Measurements from ENCODE around the gene ADISSP.

Gene ADISSP

DNA sequence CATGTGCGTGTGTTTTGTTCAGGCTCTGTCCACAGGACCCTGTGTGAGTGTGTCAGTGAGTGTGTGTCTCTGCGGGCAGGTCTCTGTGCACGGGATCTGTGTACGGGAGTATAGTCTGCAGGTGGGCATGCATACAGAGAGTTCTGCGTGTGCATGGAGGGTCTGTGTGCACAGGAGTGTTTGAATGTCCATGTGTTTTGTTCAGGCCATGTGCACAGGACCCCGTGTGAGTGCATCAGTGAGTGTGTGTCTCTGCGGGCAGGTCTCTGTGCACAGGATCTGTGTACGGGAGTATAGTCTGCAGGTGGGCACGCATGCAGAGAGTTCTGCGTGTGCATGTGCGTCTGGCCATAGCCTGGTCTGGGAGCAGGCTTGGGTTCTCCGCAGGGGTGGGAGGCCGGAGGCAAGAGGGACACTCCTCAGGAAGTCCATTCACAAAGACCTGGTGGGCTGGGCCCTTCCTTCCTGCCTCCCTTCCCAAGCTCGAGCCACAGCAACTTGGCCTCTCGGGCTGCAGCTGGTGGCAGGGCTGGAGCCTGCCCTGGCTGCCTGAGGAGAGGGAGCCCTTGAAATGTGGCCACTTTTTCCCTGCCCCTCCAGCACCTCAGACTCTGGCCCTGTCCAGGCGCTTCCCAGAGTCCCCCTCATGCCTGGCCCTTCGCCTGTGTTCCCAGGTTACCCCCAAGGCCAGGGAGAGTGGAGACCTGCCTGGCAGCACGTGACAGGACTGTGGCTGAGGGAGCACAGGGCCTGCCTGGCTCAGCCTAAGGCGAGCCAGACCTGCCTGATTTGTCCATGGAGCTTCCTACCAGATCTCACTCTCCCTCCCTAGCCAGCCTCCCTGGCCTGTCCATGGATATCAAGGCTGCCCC, 28.3 kb downstream of the ADISSP start:
- no peak overlapping the region for H3K4me3 ChIP-seq (ENCODE audit: low read depth in 1 of 2, low read length in 2 of 2)
- H3K27ac ChIP-seq (ENCODE audit: low read depth, low read length), result peak overlapping the region; percentile 10
- no peaks in the 10 kb centered on the region for H3K27me3 ChIP-seq (ENCODE audit: control insufficient read depth in 1 of 2, insufficient read depth in 2 of 2, low read length in 2 of 2)
- no peaks in the 10 kb centered on the region for H3K36me3 ChIP-seq (ENCODE audit: control insufficient read depth in 1 of 2, insufficient read depth in 2 of 2, low read length in 2 of 2)
- H3K9ac ChIP-seq (ENCODE audit: low read depth in 1 of 2, low read length in 2 of 2), result no peak overlapping the region
- peaks cover 20% of the 10 kb centered on the region in 2 donors for H3K4me1 ChIP-seq (ENCODE audit: control insufficient read depth in 1 of 2, insufficient read depth in 2 of 2, low read length in 2 of 2)
- no peaks in the 10 kb centered on the region for H3K9me3 ChIP-seq (ENCODE audit: control insufficient read depth in 1 of 2, low read length in 2 of 2)

DNA sequence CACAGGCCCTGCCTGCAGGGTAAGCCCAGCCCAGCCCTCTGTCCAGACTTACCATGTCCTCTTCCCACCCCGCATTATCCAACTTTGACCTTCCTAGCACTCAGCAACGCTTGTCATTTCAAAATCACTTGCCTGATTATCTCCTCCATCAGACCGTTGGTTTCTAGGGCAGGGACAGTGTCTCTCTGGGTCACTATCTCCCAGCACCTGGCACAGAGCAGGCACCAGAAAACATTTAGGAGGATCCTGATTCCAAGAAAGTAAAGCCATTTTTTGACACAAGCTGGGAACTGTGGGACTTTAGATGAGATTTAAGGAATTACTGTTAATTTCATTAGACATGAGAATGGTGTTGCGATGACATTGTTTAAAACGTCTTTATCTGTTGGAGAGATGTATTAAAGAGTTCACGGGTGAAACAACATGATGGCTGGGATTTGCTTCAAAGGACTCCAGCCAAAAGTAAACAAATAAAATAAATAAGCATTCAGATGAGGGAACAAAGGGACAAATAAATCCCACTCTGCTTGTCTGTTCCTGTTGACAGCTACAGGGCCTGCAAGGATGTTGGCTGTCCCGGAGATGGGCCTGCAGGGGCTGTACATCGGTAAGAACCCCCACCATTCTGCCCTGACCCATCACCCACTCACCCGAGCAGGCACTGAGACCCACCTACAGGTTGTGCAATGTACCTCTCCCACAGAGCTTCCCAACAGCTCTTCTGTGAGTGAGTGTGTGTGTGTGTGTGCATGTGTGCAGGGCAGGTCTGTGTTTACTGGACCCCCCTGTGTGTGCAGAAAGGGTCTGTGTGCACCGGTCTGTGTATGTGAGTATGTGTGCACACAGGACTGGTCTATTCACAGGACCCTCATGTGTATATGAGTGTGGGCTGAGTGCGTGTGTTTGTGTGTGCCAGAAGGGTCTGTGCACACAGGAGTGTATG, 29.2 kb downstream of the ADISSP start:
- H3K9ac ChIP-seq (ENCODE audit: low read depth in 1 of 2, low read length in 2 of 2), result no peak overlapping the region
- peaks cover 23 to 26% of the 10 kb centered on the region in 2 donors for H3K4me1 ChIP-seq (ENCODE audit: control insufficient read depth in 1 of 2, insufficient read depth in 2 of 2, low read length in 2 of 2)
- no peaks in the 10 kb centered on the region for H3K9me3 ChIP-seq (ENCODE audit: control insufficient read depth in 1 of 2, low read length in 2 of 2)
- no peaks in the 10 kb centered on the region for H3K36me3 ChIP-seq (ENCODE audit: control insufficient read depth in 1 of 2, insufficient read depth in 2 of 2, low read length in 2 of 2)
- no peak overlapping the region for H3K27ac ChIP-seq (ENCODE audit: low read depth, low read length)
- H3K27me3 ChIP-seq (ENCODE audit: control insufficient read depth in 1 of 2, insufficient read depth in 2 of 2, low read length in 2 of 2), result peaks cover under 1% of the 10 kb centered on the region in 2 donors
- H3K4me3 ChIP-seq (ENCODE audit: low read depth in 1 of 2, low read length in 2 of 2), result no peak overlapping the region

DNA sequence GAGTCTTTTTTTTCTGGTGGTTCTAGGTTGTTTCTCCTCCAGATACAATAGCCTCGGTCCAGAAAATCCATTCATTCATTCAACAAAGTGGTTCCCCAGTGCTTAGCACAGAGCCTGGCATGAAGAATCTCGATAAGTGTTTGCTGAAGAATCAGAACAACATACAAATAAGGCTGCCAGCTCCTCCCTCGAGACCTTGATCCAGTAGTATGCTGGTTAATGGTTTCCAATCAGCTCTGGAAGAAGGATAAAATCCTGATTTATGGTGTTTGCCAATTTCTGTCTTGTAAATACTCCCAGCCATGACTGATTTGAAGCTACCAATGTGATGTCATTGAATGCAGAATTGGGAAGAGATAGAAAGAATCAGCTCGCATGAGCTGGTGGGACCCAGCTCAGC, 31.8 kb downstream of the ADISSP start:
- Histone ChIP-seq H3K9ac (ENCODE audit: low read depth in 1 of 2, low read length in 2 of 2) (no peak overlapping the region), H3K36me3 (ENCODE audit: control insufficient read depth in 1 of 2, insufficient read depth in 2 of 2, low read length in 2 of 2) (no peaks in the 10 kb centered on the region), H3K9me3 (ENCODE audit: control insufficient read depth in 1 of 2, low read length in 2 of 2) (no peaks in the 10 kb centered on the region), H3K27me3 (ENCODE audit: control insufficient read depth in 1 of 2, insufficient read depth in 2 of 2, low read length in 2 of 2) (peaks cover 14 to 17% of the 10 kb centered on the region in 2 donors), H3K4me1 (ENCODE audit: control insufficient read depth in 1 of 2, insufficient read depth in 2 of 2, low read length in 2 of 2) (peaks cover 23 to 26% of the 10 kb centered on the region in 2 donors), H3K4me3 (ENCODE audit: low read depth in 1 of 2, low read length in 2 of 2) (no peak overlapping the region), H3K27ac (ENCODE audit: low read depth, low read length) (no peak overlapping the region)

DNA sequence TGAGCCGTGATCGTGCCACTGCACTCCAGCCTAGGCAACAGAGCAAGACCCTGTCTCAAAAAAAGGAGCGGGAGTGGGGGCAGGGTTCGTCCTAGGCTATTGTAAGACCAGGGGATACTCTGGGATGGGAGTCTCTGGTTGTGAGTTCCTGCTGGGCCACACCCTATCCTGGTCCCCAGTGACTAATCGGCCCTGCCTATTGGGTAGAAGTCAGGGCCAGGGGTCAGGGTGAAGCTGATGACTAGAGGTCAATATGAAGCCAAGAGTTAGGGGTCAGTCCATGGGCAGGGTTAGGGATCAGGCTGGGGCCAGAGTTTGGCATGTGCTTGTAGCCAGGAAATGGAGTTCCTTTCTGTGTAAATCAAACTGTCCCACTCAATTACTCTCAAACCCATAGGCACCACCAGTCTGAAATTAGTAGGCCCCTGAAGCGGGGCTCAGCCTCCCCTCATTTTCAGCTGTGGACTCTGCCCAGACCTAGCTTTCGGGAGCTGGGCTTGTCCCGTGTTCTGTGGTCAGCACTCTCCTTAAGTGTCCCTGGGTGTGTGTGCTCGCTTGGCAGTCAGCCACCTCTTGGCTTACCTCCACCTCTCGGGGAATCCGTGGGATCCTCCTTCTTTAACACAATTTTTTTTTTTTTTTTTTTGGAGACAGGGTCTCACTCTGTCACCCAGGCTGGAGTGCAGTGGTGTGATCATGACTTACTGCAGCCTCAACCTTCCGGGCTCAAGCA, 33.3 kb downstream of the ADISSP start:
- H3K4me1 ChIP-seq (ENCODE audit: control insufficient read depth in 1 of 2, insufficient read depth in 2 of 2, low read length in 2 of 2), result peaks cover 23 to 26% of the 10 kb centered on the region in 2 donors
- peaks cover 15 to 17% of the 10 kb centered on the region in 2 donors for H3K27me3 ChIP-seq (ENCODE audit: control insufficient read depth in 1 of 2, insufficient read depth in 2 of 2, low read length in 2 of 2)
- H3K36me3 ChIP-seq (ENCODE audit: control insufficient read depth in 1 of 2, insufficient read depth in 2 of 2, low read length in 2 of 2), result no peaks in the 10 kb centered on the region
- H3K27ac ChIP-seq (ENCODE audit: low read depth, low read length), result no peak overlapping the region
- H3K9ac ChIP-seq (ENCODE audit: low read depth in 1 of 2, low read length in 2 of 2), result no peak overlapping the region
- H3K9me3 ChIP-seq (ENCODE audit: control insufficient read depth in 1 of 2, low read length in 2 of 2), result no peaks in the 10 kb centered on the region
- H3K4me3 ChIP-seq (ENCODE audit: low read depth in 1 of 2, low read length in 2 of 2), result no peak overlapping the region

GRCh38 chr20:3733119-3733995, 34.2 kb downstream of the ADISSP start:
- H3K4me1 ChIP-seq (ENCODE audit: control insufficient read depth in 1 of 2, insufficient read depth in 2 of 2, low read length in 2 of 2), result peaks cover 22 to 23% of the 10 kb centered on the region in 2 donors
- no peak overlapping the region for H3K9ac ChIP-seq (ENCODE audit: low read depth in 1 of 2, low read length in 2 of 2)
- H3K36me3 ChIP-seq (ENCODE audit: control insufficient read depth in 1 of 2, insufficient read depth in 2 of 2, low read length in 2 of 2), result no peaks in the 10 kb centered on the region
- no peaks in the 10 kb centered on the region for H3K9me3 ChIP-seq (ENCODE audit: control insufficient read depth in 1 of 2, low read length in 2 of 2)
- H3K27ac ChIP-seq (ENCODE audit: low read depth, low read length), result no peak overlapping the region
- no peak overlapping the region for H3K4me3 ChIP-seq (ENCODE audit: low read depth in 1 of 2, low read length in 2 of 2)
- H3K27me3 ChIP-seq (ENCODE audit: control insufficient read depth in 1 of 2, insufficient read depth in 2 of 2, low read length in 2 of 2), result peaks cover 15 to 18% of the 10 kb centered on the region in 2 donors

- H3K27ac ChIP-seq (ENCODE audit: low read depth, low read length), result no peak within 1 kb of the TSS
- H3K4me3 ChIP-seq (ENCODE audit: low read depth in 1 of 2, low read length in 2 of 2), result no peak within 1 kb of the TSS
- no peak within 1 kb of the TSS for H3K9ac ChIP-seq (ENCODE audit: low read depth in 1 of 2, low read length in 2 of 2)
- no peaks in the 10 kb centered on the region for H3K9me3 ChIP-seq (ENCODE audit: control insufficient read depth in 1 of 2, low read length in 2 of 2)
- H3K4me1 ChIP-seq (ENCODE audit: control insufficient read depth in 1 of 2, insufficient read depth in 2 of 2, low read length in 2 of 2), result peaks cover 22 to 23% of the 10 kb centered on the region in 2 donors
- peaks cover 15 to 22% of the 10 kb centered on the region in 2 donors for H3K27me3 ChIP-seq (ENCODE audit: control insufficient read depth in 1 of 2, insufficient read depth in 2 of 2, low read length in 2 of 2)
- H3K36me3 ChIP-seq (ENCODE audit: control insufficient read depth in 1 of 2, insufficient read depth in 2 of 2, low read length in 2 of 2), result no peaks in the 10 kb centered on the region
Observed at GRCh38 chr20:3732327-3733118, 35.0 kb downstream of the ADISSP start, which contains the start of gene HSPA12B. TSS of gene HSPA12B (plus strand) at chr20:3732685. CDS start at chr20:3738675, 5,990 bp downstream.

DNA sequence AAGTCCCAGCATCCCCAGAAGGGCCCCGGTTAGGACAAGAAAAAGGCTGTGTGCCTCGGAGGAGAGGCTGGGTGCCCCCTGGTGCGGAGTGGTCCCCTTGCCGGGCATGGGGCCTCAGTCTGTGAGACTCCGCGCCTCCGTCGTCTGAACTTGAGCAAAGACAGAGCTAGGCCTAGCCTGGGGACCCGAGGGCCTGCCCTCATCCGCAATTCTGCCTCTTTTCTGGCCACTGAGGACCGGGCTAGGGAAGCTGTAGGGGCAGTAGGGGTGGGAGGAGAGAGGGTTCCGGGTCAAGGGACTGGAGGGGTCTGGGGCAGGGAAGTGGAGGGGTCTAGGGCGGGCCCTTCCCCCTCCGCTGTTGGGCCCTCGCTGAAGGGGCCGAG, 35.6 kb downstream of the ADISSP start:
- Histone ChIP-seq H3K27ac (ENCODE audit: low read depth, low read length) (no peak overlapping the region), H3K27me3 (ENCODE audit: control insufficient read depth in 1 of 2, insufficient read depth in 2 of 2, low read length in 2 of 2) (peaks cover 15 to 22% of the 10 kb centered on the region in 2 donors), H3K4me1 (ENCODE audit: control insufficient read depth in 1 of 2, insufficient read depth in 2 of 2, low read length in 2 of 2) (peaks cover 22 to 23% of the 10 kb centered on the region in 2 donors), H3K4me3 (ENCODE audit: low read depth in 1 of 2, low read length in 2 of 2) (no peak overlapping the region), H3K9me3 (ENCODE audit: control insufficient read depth in 1 of 2, low read length in 2 of 2) (no peaks in the 10 kb centered on the region), H3K9ac (ENCODE audit: low read depth in 1 of 2, low read length in 2 of 2) (no peak overlapping the region), H3K36me3 (ENCODE audit: control insufficient read depth in 1 of 2, insufficient read depth in 2 of 2, low read length in 2 of 2) (no peaks in the 10 kb centered on the region)

GRCh38 chr20:3730803-3731672, 36.5 kb downstream of the ADISSP start:
- Histone ChIP-seq H3K27me3 (ENCODE audit: control insufficient read depth in 1 of 2, insufficient read depth in 2 of 2, low read length in 2 of 2) (peaks cover 15 to 22% of the 10 kb centered on the region in 2 donors), H3K4me3 (ENCODE audit: low read depth in 1 of 2, low read length in 2 of 2) (no peak overlapping the region), H3K27ac (ENCODE audit: low read depth, low read length) (no peak overlapping the region), H3K36me3 (ENCODE audit: control insufficient read depth in 1 of 2, insufficient read depth in 2 of 2, low read length in 2 of 2) (no peaks in the 10 kb centered on the region), H3K9me3 (ENCODE audit: control insufficient read depth in 1 of 2, low read length in 2 of 2) (no peaks in the 10 kb centered on the region), H3K4me1 (ENCODE audit: control insufficient read depth in 1 of 2, insufficient read depth in 2 of 2, low read length in 2 of 2) (peaks cover 18 to 20% of the 10 kb centered on the region in 2 donors), H3K9ac (ENCODE audit: low read depth in 1 of 2, low read length in 2 of 2) (no peak overlapping the region)

All from duodenal mucosa (tissue), 2 donors.